GM21576 (cell line): ENCODE data around the gene SAYSD1.
A peak's percentile ranks its signal among the peaks of the same experiment; 100 is the strongest.

Experiments used
- ATAC-seq: cut with Tn5 transposase; IDR thresholded peaks from one replicate; pipeline ENCODE4 v1.9.1; 2021; ENCODE audit warnings: mild to moderate bottlenecking, moderate library complexity; ENCODE audit not compliant: unreplicated experiment

Gene SAYSD1

GRCh38 chr6:39108041-39108839, 6.7 kb downstream of the SAYSD1 start:
- no peak for ATAC-seq

GRCh38 chr6:39107641-39108040, 7.3 kb downstream of the SAYSD1 start:
- no peak for ATAC-seq

GRCh38 chr6:39107034-39107433, 8.0 kb downstream of the SAYSD1 start:
- no peak for ATAC-seq

GRCh38 chr6:39104528-39104927, 10.5 kb downstream of the SAYSD1 start:
- no peak for ATAC-seq

GRCh38 chr6:39102821-39103136, 12.2 kb downstream of the SAYSD1 start:
- ATAC-seq: peak; percentile 67

GRCh38 chr6:39102071-39102820, 12.7 kb downstream of the SAYSD1 start:
- peak; percentile 56 for ATAC-seq

GRCh38 chr6:39100358-39100757, 14.6 kb downstream of the SAYSD1 start:
- ATAC-seq: no peak

GRCh38 chr6:39095578-39095977, 19.4 kb downstream of the SAYSD1 start:
- ATAC-seq: no peak

- ATAC-seq: no peak
Observed at GRCh38 chr6:39093149-39093708, 21.8 kb downstream of the SAYSD1 start.

GRCh38 chr6:39092124-39092523, 22.9 kb downstream of the SAYSD1 start:
- no peak for ATAC-seq

- ATAC-seq: no peak
Observed at GRCh38 chr6:39091220-39091619, 23.8 kb downstream of the SAYSD1 start.

- ATAC-seq: no peak
Observed at GRCh38 chr6:39090036-39090435, 24.9 kb downstream of the SAYSD1 start.

GRCh38 chr6:39088331-39088730, 26.7 kb downstream of the SAYSD1 start:
- ATAC-seq: no peak

GRCh38 chr6:39087197-39087596, 27.8 kb downstream of the SAYSD1 start:
- ATAC-seq: no peak

- ATAC-seq: no peak
Observed at GRCh38 chr6:39086711-39087110, 28.3 kb downstream of the SAYSD1 start.

GRCh38 chr6:39086294-39086693, 28.7 kb downstream of the SAYSD1 start:
- peak; percentile 86 for ATAC-seq

- ATAC-seq: no peak
Observed at GRCh38 chr6:39085129-39085797, 29.7 kb downstream of the SAYSD1 start.

- ATAC-seq: no peak
Observed at GRCh38 chr6:39084506-39084905, 30.5 kb downstream of the SAYSD1 start.

GRCh38 chr6:39083231-39083634, 31.8 kb downstream of the SAYSD1 start:
- no peak for ATAC-seq

- ATAC-seq: no peak
Observed at GRCh38 chr6:39082310-39082709, 32.7 kb downstream of the SAYSD1 start.

GRCh38 chr6:39080246-39080875, 34.6 kb downstream of the SAYSD1 start:
- ATAC-seq: no peak
